Measurements from ENCODE around the gene PLEKHA8.
"Not testable (repeated sequence)": the region's sequence is repeated elsewhere in the genome, so short reads cannot be mapped to it uniquely, and the experiment has no call there.

Gene PLEKHA8

DNA sequence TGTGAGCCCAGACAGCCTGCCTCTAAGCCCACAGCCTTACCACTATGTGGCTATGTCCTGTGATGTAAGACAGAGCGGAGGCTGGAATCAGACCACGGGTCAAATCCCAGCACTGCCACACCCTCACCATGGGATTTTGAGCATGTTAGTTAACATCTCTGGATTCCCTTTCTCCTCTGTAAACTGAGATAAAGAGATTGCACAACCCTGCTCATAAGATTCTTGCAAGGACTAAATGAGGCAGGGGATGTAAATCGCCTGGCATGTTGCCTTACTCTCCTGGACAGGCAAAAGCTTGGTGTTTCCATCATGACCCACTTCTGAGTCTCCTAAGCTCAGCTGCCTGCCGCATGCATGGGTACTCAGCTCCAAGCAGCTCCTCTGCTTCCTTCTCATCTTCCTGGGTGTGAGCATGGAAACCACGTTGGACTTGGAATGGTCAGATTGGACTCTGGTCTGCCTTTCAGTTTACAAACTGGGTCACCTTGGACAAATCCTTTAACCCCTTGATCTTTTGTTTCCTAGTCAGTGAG lies 65.3 kb downstream of the PLEKHA8 start:
- H3K4me3 ChIP-seq (ENCODE audit: low read depth, low read length) = no peak overlapping the region
- peak; percentile 4 for DNase-seq (ENCODE audit: low read depth, low spot score)
- in situ Hi-C loops (cut with HindIII; ENCODE audit: low sequenced_read_pairs) = no loop called here
- no peak for TF ChIP-seq CTCF (IDR thresholded peaks at IDR 0.05; ENCODE audit: low read depth, low read length)

DNA sequence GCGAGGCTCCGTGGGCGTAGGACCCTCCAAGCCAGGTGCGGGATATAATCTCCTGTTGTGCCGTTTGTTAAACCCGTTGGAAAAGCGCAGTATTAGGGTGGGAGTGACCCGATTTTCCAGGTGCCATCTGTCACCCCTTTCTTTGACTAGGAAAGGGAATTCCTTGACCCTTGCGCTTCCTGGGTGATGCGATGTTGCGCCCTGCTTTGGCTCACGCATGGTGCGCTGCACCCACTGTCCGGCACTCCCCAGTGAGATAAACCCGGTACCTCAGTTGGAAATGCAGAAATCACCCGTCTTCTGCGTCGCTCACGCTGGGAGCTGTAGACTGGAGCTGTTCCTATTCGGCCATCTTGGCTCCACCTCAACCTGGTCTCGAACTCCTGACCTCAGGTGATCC lies 70.4 kb downstream of the PLEKHA8 start:
- H3K4me3 ChIP-seq (ENCODE audit: low read depth, low read length); DNase-seq (ENCODE audit: low read depth, low spot score); in situ Hi-C loops (cut with HindIII; ENCODE audit: low sequenced_read_pairs): not testable (repeated sequence)

GRCh38 chr7:30102281-30102680 lies 74.1 kb downstream of the PLEKHA8 start:
- no peak overlapping the region for H3K4me3 ChIP-seq (ENCODE audit: low read depth, low read length)
- DNase-seq (ENCODE audit: low read depth, low spot score) = no peak
- no peak for TF ChIP-seq CTCF (IDR thresholded peaks at IDR 0.05; ENCODE audit: low read depth, low read length)
- in situ Hi-C loops (cut with HindIII; ENCODE audit: low sequenced_read_pairs) = no loop called here

DNA sequence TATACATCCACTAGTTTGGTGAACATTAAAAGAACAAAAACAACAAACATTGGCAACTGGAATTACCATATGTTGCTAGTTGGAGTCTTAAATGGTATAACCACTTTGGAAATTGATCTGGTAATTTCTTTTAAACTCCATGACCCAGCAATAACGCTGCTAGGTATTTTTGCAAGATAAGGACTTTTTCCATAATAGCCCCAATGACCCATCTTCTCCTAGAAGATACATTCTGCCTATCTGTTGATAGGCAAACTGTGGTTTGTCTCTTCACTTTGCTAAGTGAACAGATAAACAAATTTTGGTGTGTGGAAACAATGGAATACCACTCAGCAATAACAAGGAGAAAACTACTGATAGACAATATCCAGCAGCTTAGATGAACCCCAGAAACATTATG lies 75.9 kb downstream of the PLEKHA8 start:
- in situ Hi-C loops (cut with HindIII; ENCODE audit: low sequenced_read_pairs) = no loop called here
- no peak for TF ChIP-seq CTCF (IDR thresholded peaks at IDR 0.05; ENCODE audit: low read depth, low read length)
- H3K4me3 ChIP-seq (ENCODE audit: low read depth, low read length) = no peak overlapping the region
- DNase-seq (ENCODE audit: low read depth, low spot score) = no peak

GRCh38 chr7:30112103-30112713 lies 84.0 kb downstream of the PLEKHA8 start:
- TF ChIP-seq CTCF (IDR thresholded peaks at IDR 0.05; ENCODE audit: low read depth, low read length) = no peak
- in situ Hi-C loops (cut with HindIII; ENCODE audit: low sequenced_read_pairs) = no loop called here
- DNase-seq (ENCODE audit: low read depth, low spot score) = no peak
- no peak overlapping the region for H3K4me3 ChIP-seq (ENCODE audit: low read depth, low read length)

- no peak overlapping the region for H3K4me3 ChIP-seq (ENCODE audit: low read depth, low read length)
- no peak for TF ChIP-seq CTCF (IDR thresholded peaks at IDR 0.05; ENCODE audit: low read depth, low read length)
- in situ Hi-C loops (cut with HindIII; ENCODE audit: low sequenced_read_pairs) = no loop called here
- no peak for DNase-seq (ENCODE audit: low read depth, low spot score)
Measured at GRCh38 chr7:30113144-30113543, 84.9 kb downstream of the PLEKHA8 start.

GRCh38 chr7:30114536-30115238 lies 86.5 kb downstream of the PLEKHA8 start:
- no peak overlapping the region for H3K4me3 ChIP-seq (ENCODE audit: low read depth, low read length)
- no peak for DNase-seq (ENCODE audit: low read depth, low spot score)
- no peak for TF ChIP-seq CTCF (IDR thresholded peaks at IDR 0.05; ENCODE audit: low read depth, low read length)
- in situ Hi-C loops (cut with HindIII; ENCODE audit: low sequenced_read_pairs) = no loop called here
